ENCODE results near the gene CHRDL1. TPM values are rescaled to one million over a fixed set of nuclear protein-coding genes. Genes with fewer than 3 reads are reported as not detected.

Gene CHRDL1
- total RNA-seq, 1 donor from 2014 or later = 15.7 TPM

- no peak for TF ChIP-seq CTCF (conservative IDR thresholded peaks at IDR 0.05)
- Mint-ChIP-seq H3K36me3 (ENCODE audit: low read depth) (no peaks in the 10 kb centered on the region), H3K27me3 (ENCODE audit: low read depth) (peaks cover 20% of the 10 kb centered on the region), H3K27ac (ENCODE audit: unreplicated experiment) (peak overlapping the region; percentile 90), H3K4me3 (peak overlapping the region; percentile 94), H3K9me3 (no peaks in the 10 kb centered on the region), H3K4me1 (peaks cover 18% of the 10 kb centered on the region)
- no peak for DNase-seq (ENCODE audit: low read depth, low spot score)
Observed at GRCh38 chrX:110796407-110796697, 735 bp upstream of the CHRDL1 start.

DNA sequence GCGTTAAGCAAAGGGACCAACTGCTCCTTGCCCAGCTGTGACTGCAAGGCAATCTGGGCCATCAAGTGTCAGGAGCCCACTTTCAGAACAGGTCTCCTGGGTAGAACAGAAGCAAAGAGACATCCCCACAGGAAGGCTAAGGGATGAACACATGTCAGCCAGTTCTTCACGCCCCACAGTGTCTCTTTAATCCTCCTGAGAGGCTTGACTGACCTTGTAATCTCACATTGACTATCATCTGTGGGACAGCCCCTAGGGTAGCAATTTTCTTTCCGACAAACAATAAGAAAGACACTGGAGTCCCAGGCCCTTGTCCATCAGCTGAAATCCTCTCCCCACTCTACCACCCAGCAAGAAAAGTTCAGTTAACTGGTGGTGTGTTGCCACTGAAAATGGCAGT is 1.0 kb downstream of the CHRDL1 start:
- Mint-ChIP-seq H3K27me3 (ENCODE audit: low read depth) (peaks cover 20% of the 10 kb centered on the region), H3K27ac (ENCODE audit: unreplicated experiment) (no peak overlapping the region)

GRCh38 chrX:110791071-110791470 is 4.5 kb downstream of the CHRDL1 start:
- peaks cover 29% of the 10 kb centered on the region for H3K4me1 Mint-ChIP-seq
- no peaks in the 10 kb centered on the region for H3K36me3 Mint-ChIP-seq (ENCODE audit: low read depth)
- DNase-seq (ENCODE audit: low read depth, low spot score) = no peak
- no peaks in the 10 kb centered on the region for H3K9me3 Mint-ChIP-seq
- no peak overlapping the region for H3K27ac Mint-ChIP-seq (ENCODE audit: unreplicated experiment)
- H3K4me3 Mint-ChIP-seq = no peak overlapping the region
- TF ChIP-seq CTCF (conservative IDR thresholded peaks at IDR 0.05) = no peak
- H3K27me3 Mint-ChIP-seq (ENCODE audit: low read depth) = peaks cover 11% of the 10 kb centered on the region

More for the DNA sequence above, 1.0 kb downstream of the CHRDL1 start:
- Mint-ChIP-seq H3K36me3 (ENCODE audit: low read depth) (no peaks in the 10 kb centered on the region), H3K4me3 (peak overlapping the region; percentile 94), H3K4me1 (peaks cover 26% of the 10 kb centered on the region), H3K9me3 (no peaks in the 10 kb centered on the region)
- no peak for TF ChIP-seq CTCF (conservative IDR thresholded peaks at IDR 0.05)
- no peak for DNase-seq (ENCODE audit: low read depth, low spot score)

DNA sequence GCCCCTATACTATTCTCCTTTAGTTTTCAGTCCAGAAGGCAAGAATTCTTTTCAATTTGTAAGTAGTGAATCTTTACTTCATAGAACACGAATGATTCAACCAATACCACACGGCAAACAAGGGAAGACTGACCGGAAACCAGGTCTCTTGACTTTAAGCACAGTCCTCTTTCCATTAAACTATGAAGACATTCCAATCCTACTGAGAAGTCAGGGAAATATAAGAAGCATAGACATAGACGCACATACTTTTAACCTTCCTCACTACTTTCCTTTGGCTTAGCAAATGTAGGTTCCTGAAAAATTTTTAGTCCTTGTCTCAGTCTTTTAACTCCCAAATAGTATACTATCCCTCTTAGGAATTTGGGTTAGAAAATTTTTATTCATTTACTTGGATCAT is 9.1 kb downstream of the CHRDL1 start:
- no peak overlapping the region for H3K4me3 Mint-ChIP-seq

GRCh38 chrX:110759785-110760184 is 35.8 kb downstream of the CHRDL1 start:
- Mint-ChIP-seq H3K4me3 (no peak overlapping the region), H3K9me3 (peaks cover 20% of the 10 kb centered on the region), H3K4me1 (no peaks in the 10 kb centered on the region), H3K36me3 (ENCODE audit: low read depth) (peaks cover 25% of the 10 kb centered on the region), H3K27me3 (ENCODE audit: low read depth) (no peaks in the 10 kb centered on the region), H3K27ac (ENCODE audit: unreplicated experiment) (no peak overlapping the region)
- TF ChIP-seq CTCF (conservative IDR thresholded peaks at IDR 0.05) = no peak
- no peak for DNase-seq (ENCODE audit: low read depth, low spot score)

More for the DNA sequence above, 9.1 kb downstream of the CHRDL1 start:
- no peak for TF ChIP-seq CTCF (conservative IDR thresholded peaks at IDR 0.05)
- Mint-ChIP-seq H3K36me3 (ENCODE audit: low read depth) (no peaks in the 10 kb centered on the region), H3K9me3 (no peaks in the 10 kb centered on the region), H3K27ac (ENCODE audit: unreplicated experiment) (no peak overlapping the region), H3K4me1 (peaks cover 24% of the 10 kb centered on the region), H3K27me3 (ENCODE audit: low read depth) (no peaks in the 10 kb centered on the region)
- DNase-seq (ENCODE audit: low read depth, low spot score) = no peak

Data from neural crest cell (in vitro differentiated cells).